SJCRH30 (cell line): ENCODE results near the gene CABP2. TPM values are rescaled to one million over a fixed set of nuclear protein-coding genes. Genes with fewer than 3 reads are reported as not detected.
A peak's percentile ranks its signal among the peaks of the same experiment; 100 is the strongest.
"Not testable (repeated sequence)": the region's sequence is repeated elsewhere in the genome, so short reads cannot be mapped to it uniquely, and the experiment has no call there.

Experiments
- DNase-seq, 2 experiments: peaks; one replicate each; pipeline ENCODE4 v3.0.0-alpha.2; 2015 to 2020
- H3K27ac ChIP-seq: fragments of 250-450 bp; sonication (Bioruptor Pico); 2 replicates; pipeline ENCODE4 v1.5.1; 2020; ENCODE audit warnings: mild to moderate bottlenecking, moderate library complexity
- H3K27me3 ChIP-seq: fragments of 250-450 bp; sonication (Bioruptor Pico); 2 replicates; pipeline ENCODE4 v1.5.1; 2020; ENCODE audit warnings: mild to moderate bottlenecking, moderate library complexity
- H3K36me3 ChIP-seq: fragments of 250-450 bp; sonication (Bioruptor Pico); 2 replicates; pipeline ENCODE4 v1.5.1; 2020; ENCODE audit warnings: mild to moderate bottlenecking, moderate library complexity
- H3K4me1 ChIP-seq: fragments of 250-450 bp; sonication (Bioruptor Pico); 2 replicates; pipeline ENCODE4 v1.5.1; 2020; ENCODE audit warnings: mild to moderate bottlenecking, moderate library complexity
- H3K4me3 ChIP-seq: fragments of 250-450 bp; sonication (Bioruptor Pico); 2 replicates; pipeline ENCODE4 v1.5.1; 2020; ENCODE audit warnings: mild to moderate bottlenecking, moderate library complexity
- H3K9me3 ChIP-seq: fragments of 250-450 bp; sonication (Bioruptor Pico); replicated peaks from 2 replicates; pipeline ENCODE4 v1.5.1; 2020; ENCODE audit warnings: mild to moderate bottlenecking, moderate library complexity
- total RNA-seq: library from RNA; depleted of rRNA; stranded (reverse); fragments of >200 nt; shearing (Covaris generic); gene quantifications from 2 replicates; pipeline ENCODE4 v1.2.3, GENCODE V29; 2014; rRNA removed

Gene CABP2
- not detected in 2 replicates for total RNA-seq

- H3K27ac ChIP-seq: no peak within 1 kb of the TSS
- H3K4me3 ChIP-seq: no peak within 1 kb of the TSS
- H3K9me3 ChIP-seq: no peaks in the 10 kb centered on the region
- H3K36me3 ChIP-seq: no peaks in the 10 kb centered on the region
- no peaks in the 10 kb centered on the region for H3K4me1 ChIP-seq
- no peak for DNase-seq
- H3K27me3 ChIP-seq: no peaks in the 10 kb centered on the region
Measured at GRCh38 chr11:67522844-67523555, at the start of gene CABP2. TSS of gene CABP2 (minus strand) at chr11:67523446. CDS start at chr11:67523326, 120 bp downstream.

- DNase-seq: peak; percentile 59 to 72
- Histone ChIP-seq H3K36me3 (no peaks in the 10 kb centered on the region), H3K4me3 (no peak overlapping the region), H3K9me3 (no peaks in the 10 kb centered on the region), H3K4me1 (no peaks in the 10 kb centered on the region), H3K27ac (no peak overlapping the region), H3K27me3 (peaks cover 6% of the 10 kb centered on the region; the same call in 1 of the 2 replicates)
Measured at GRCh38 chr11:67572747-67573419, 49.6 kb upstream of the CABP2 start.

- Histone ChIP-seq H3K27me3 (peaks cover 6% of the 10 kb centered on the region; the same call in 1 of the 2 replicates), H3K4me3 (no peak overlapping the region), H3K36me3 (no peaks in the 10 kb centered on the region), H3K9me3 (no peaks in the 10 kb centered on the region), H3K4me1 (no peaks in the 10 kb centered on the region), H3K27ac (no peak overlapping the region)
- DNase-seq: no peak
Measured at GRCh38 chr11:67572305-67572704, 49.1 kb upstream of the CABP2 start.

- Histone ChIP-seq H3K27ac (no peak overlapping the region), H3K27me3 (peaks cover 6% of the 10 kb centered on the region; the same call in 1 of the 2 replicates), H3K4me3 (no peak overlapping the region), H3K4me1 (no peaks in the 10 kb centered on the region), H3K9me3 (no peaks in the 10 kb centered on the region), H3K36me3 (no peaks in the 10 kb centered on the region)
- DNase-seq: peak in 1 of 2 experiments; percentile 25
Measured at GRCh38 chr11:67571443-67571842, 48.2 kb upstream of the CABP2 start.

GRCh38 chr11:67564230-67564629 is 41.0 kb upstream of the CABP2 start:
- Histone ChIP-seq H3K27ac (peak overlapping the region; percentile 86), H3K4me1 (peaks cover 12% of the 10 kb centered on the region), H3K27me3 (no peaks in the 10 kb centered on the region), H3K36me3 (no peaks in the 10 kb centered on the region), H3K9me3 (no peaks in the 10 kb centered on the region), H3K4me3 (no peak overlapping the region)
- DNase-seq: no peak

GRCh38 chr11:67563705-67564114 is 40.5 kb upstream of the CABP2 start:
- H3K27me3 ChIP-seq, H3K9me3 ChIP-seq, H3K36me3 ChIP-seq: not testable (repeated sequence)
- Histone ChIP-seq H3K4me1 (peaks cover 12% of the 10 kb centered on the region), H3K4me3 (peak overlapping the region; percentile 2; the same call in 1 of the 2 replicates), H3K27ac (peak overlapping the region; percentile 86)
- peak; percentile 56 to 67 for DNase-seq

- peak overlapping the region; percentile 2; the same call in 1 of the 2 replicates for H3K4me3 ChIP-seq
- no peaks in the 10 kb centered on the region for H3K36me3 ChIP-seq
- H3K4me1 ChIP-seq: peaks cover 12% of the 10 kb centered on the region
- H3K9me3 ChIP-seq: no peaks in the 10 kb centered on the region
- no peak for DNase-seq
- peak overlapping the region; percentile 86 for H3K27ac ChIP-seq
- no peaks in the 10 kb centered on the region for H3K27me3 ChIP-seq
Measured at GRCh38 chr11:67562963-67563704, 39.9 kb upstream of the CABP2 start.

GRCh38 chr11:67561971-67562619 is 38.8 kb upstream of the CABP2 start:
- DNase-seq: no peak
- Histone ChIP-seq H3K27me3 (no peaks in the 10 kb centered on the region), H3K4me1 (peaks cover 12% of the 10 kb centered on the region), H3K27ac (peak overlapping the region; percentile 86; the same call in 1 of the 2 replicates), H3K36me3 (no peaks in the 10 kb centered on the region), H3K4me3 (no peak overlapping the region), H3K9me3 (no peaks in the 10 kb centered on the region)

GRCh38 chr11:67558084-67558772 is 35.0 kb upstream of the CABP2 start:
- Histone ChIP-seq H3K27ac (no peak overlapping the region), H3K27me3 (no peaks in the 10 kb centered on the region), H3K4me3 (no peak overlapping the region), H3K36me3 (no peaks in the 10 kb centered on the region), H3K4me1 (peaks cover 4% of the 10 kb centered on the region), H3K9me3 (no peaks in the 10 kb centered on the region)
- DNase-seq: no peak

- H3K9me3 ChIP-seq: no peaks in the 10 kb centered on the region
- H3K4me1 ChIP-seq: no peaks in the 10 kb centered on the region
- H3K27ac ChIP-seq: no peak overlapping the region
- H3K4me3 ChIP-seq: no peak overlapping the region
- H3K27me3 ChIP-seq: no peaks in the 10 kb centered on the region
- no peaks in the 10 kb centered on the region for H3K36me3 ChIP-seq
- DNase-seq: no peak
Measured at GRCh38 chr11:67556244-67556643, 33.0 kb upstream of the CABP2 start.

GRCh38 chr11:67551697-67552096 is 28.5 kb upstream of the CABP2 start:
- not testable (repeated sequence) for H3K27ac ChIP-seq, H3K27me3 ChIP-seq, H3K4me3 ChIP-seq, H3K36me3 ChIP-seq, H3K9me3 ChIP-seq, H3K4me1 ChIP-seq, DNase-seq

- Histone ChIP-seq H3K4me1 (no peaks in the 10 kb centered on the region), H3K9me3 (no peaks in the 10 kb centered on the region), H3K36me3 (no peaks in the 10 kb centered on the region), H3K4me3 (no peak overlapping the region), H3K27me3 (no peaks in the 10 kb centered on the region), H3K27ac (no peak overlapping the region)
- DNase-seq: no peak
Measured at GRCh38 chr11:67551127-67551526, 27.9 kb upstream of the CABP2 start.

GRCh38 chr11:67548555-67549110 is 25.4 kb upstream of the CABP2 start:
- H3K4me3 ChIP-seq: no peak overlapping the region
- no peaks in the 10 kb centered on the region for H3K9me3 ChIP-seq
- H3K36me3 ChIP-seq: no peaks in the 10 kb centered on the region
- DNase-seq: no peak
- H3K27ac ChIP-seq: no peak overlapping the region
- H3K27me3 ChIP-seq: no peaks in the 10 kb centered on the region
- H3K4me1 ChIP-seq: no peaks in the 10 kb centered on the region

GRCh38 chr11:67548112-67548511 is 24.9 kb upstream of the CABP2 start:
- not testable (repeated sequence) for H3K36me3 ChIP-seq, H3K9me3 ChIP-seq, H3K27ac ChIP-seq, H3K27me3 ChIP-seq, DNase-seq, H3K4me3 ChIP-seq, H3K4me1 ChIP-seq
